DND-41 (cell line): Measurements from ENCODE around the gene ARHGAP26.

Source experiments
- CTCF ChIP-seq: IDR thresholded peaks from 2 replicates; pipeline ENCODE4 v1.5.1; 2012; ENCODE audit warnings: borderline replicate concordance, low read length, moderate library complexity, mild to moderate bottlenecking; ENCODE audit not compliant: poor library complexity, severe bottlenecking; ENCODE audit errors: extremely low read depth
- EZH2 ChIP-seq: IDR thresholded peaks from 3 replicates; pipeline ENCODE4 v1.6.1; 2012; ENCODE audit warnings: borderline replicate concordance, low read depth, mild to moderate bottlenecking, moderate library complexity, low read length, inconsistent platforms; ENCODE audit not compliant: severe bottlenecking

- TF ChIP-seq EZH2, result no peak
- TF ChIP-seq CTCF, result no peak
These were observed 65.9 kb downstream of the ARHGAP26 start for GRCh38 chr5:142836048-142836447.
